Hepatocyte (in vitro differentiated cells): ENCODE results near the gene NDUFA8. TPM values are rescaled to one million over a fixed set of nuclear protein-coding genes. Genes with fewer than 3 reads are reported as not detected.

Experiments used
- DNase-seq: peaks from one replicate; pipeline ENCODE4 v3.0.0-alpha.2; 2016; ENCODE audit warnings: low spot score
- H2AFZ ChIP-seq: fragments of 200-600 bp; sonication (generic); 2 replicates; pipeline ENCODE4 v1.6.0; 2016; ENCODE audit warnings: antibody characterized with exemption, mild to moderate bottlenecking
- H3K27ac ChIP-seq: fragments of 200-600 bp; sonication (generic); 2 replicates; pipeline ENCODE4 v1.5.1; 2016; ENCODE audit warnings: mild to moderate bottlenecking
- H3K27me3 ChIP-seq: fragments of 200-600 bp; sonication (generic); 2 replicates; pipeline ENCODE4 v1.6.1; 2016
- H3K36me3 ChIP-seq: fragments of 200-600 bp; sonication (generic); replicated peaks from 2 replicates; pipeline ENCODE4 v1.5.1; 2016; ENCODE audit warnings: low read depth; ENCODE audit not compliant: insufficient read depth
- H3K4me1 ChIP-seq: fragments of 200-600 bp; sonication (generic); 2 replicates; pipeline ENCODE4 v1.5.1; 2016; ENCODE audit warnings: mild to moderate bottlenecking, moderate library complexity; ENCODE audit not compliant: insufficient read depth
- H3K4me2 ChIP-seq: fragments of 200-600 bp; sonication (generic); 2 replicates; pipeline ENCODE4 v1.6.0; 2016
- H3K4me3 ChIP-seq: fragments of 200-600 bp; sonication (generic); 2 replicates; pipeline ENCODE4 v1.5.1; 2016; ENCODE audit warnings: mild to moderate bottlenecking
- H3K79me2 ChIP-seq: fragments of 200-600 bp; sonication (generic); 2 replicates; pipeline ENCODE4 v1.6.0; 2017; ENCODE audit warnings: mild to moderate bottlenecking
- H3K9me2 ChIP-seq: fragments of 200-600 bp; sonication (generic); replicated peaks from 2 replicates; pipeline ENCODE4 v1.6.0; 2017; ENCODE audit warnings: mild to moderate bottlenecking; ENCODE audit not compliant: insufficient read depth
- H3K9me3 ChIP-seq: fragments of 200-600 bp; sonication (generic); 2 replicates; pipeline ENCODE4 v1.5.1; 2016; ENCODE audit warnings: low read depth, mild to moderate bottlenecking
- H4K20me1 ChIP-seq: fragments of 200-600 bp; sonication (generic); 2 replicates; pipeline ENCODE4 v1.6.0; 2016; ENCODE audit warnings: mild to moderate bottlenecking; ENCODE audit not compliant: insufficient read depth, poor library complexity, severe bottlenecking
- CTCF ChIP-seq: fragments of 200-600 bp; sonication (generic); IDR thresholded peaks from 2 replicates; pipeline ENCODE4 v1.5.1; 2016; ENCODE audit warnings: antibody characterized with exemption, mild to moderate bottlenecking; ENCODE audit not compliant: poor library complexity
- EZH2 ChIP-seq: fragments of 200-600 bp; sonication (generic); IDR thresholded peaks from 2 replicates; pipeline ENCODE4 v1.6.1; 2016; ENCODE audit warnings: antibody characterized with exemption, mild to moderate bottlenecking, borderline replicate concordance
- EZH2phosphoT487 ChIP-seq: fragments of 200-600 bp; sonication (generic); IDR thresholded peaks from one replicate; pipeline ENCODE4 v1.6.1; 2018; ENCODE audit warnings: antibody characterized with exemption, mild to moderate bottlenecking, low read depth, moderate library complexity; ENCODE audit not compliant: unreplicated experiment, severe bottlenecking
- WGBS: methylation state at CpG from one replicate; pipeline ENCODE4 v1.1.6; 2016; ENCODE audit warnings: low lambda C conversion rate; ENCODE audit errors: missing lambda C conversion rate; 5-methylcytosine and 5-hydroxymethylcytosine counted together
- polyA plus RNA-seq: library from polyadenylated mRNA; unstranded; fragments of >200 nt; fragmentation: Nextera tagmentation; extraction: Ambion mirVana; gene quantifications from 2 replicates; pipeline ENCODE4 v1.2.1, GENCODE V29; 2016
- total RNA-seq: library from RNA; depleted of rRNA; stranded (reverse); fragments of >200 nt; gene quantifications from 2 replicates; pipeline ENCODE4 v1.2.3, GENCODE V29; 2014

Gene NDUFA8
- total and polyA plus RNA-seq, 2 experiments from 2014 or later: 46.4 to 113 TPM

GRCh38 chr9:122188369-122188768 is 28.8 kb upstream of the NDUFA8 start:
- Histone ChIP-seq H3K9me3 (no peaks in the 10 kb centered on the region), H3K4me3 (no peak overlapping the region), H3K27me3 (peaks cover 8% of the 10 kb centered on the region), H3K9me2 (no peaks in the 10 kb centered on the region), H3K27ac (no peak overlapping the region), H4K20me1 (no peaks in the 10 kb centered on the region), H3K36me3 (no peaks in the 10 kb centered on the region), H3K4me2 (no peak overlapping the region), H3K4me1 (no peaks in the 10 kb centered on the region), H2AFZ (no peak overlapping the region), H3K79me2 (no peaks in the 10 kb centered on the region)
- DNase-seq: no peak
- WGBS: 95% methylated on average over 6 of the region's 6 CpGs
- TF ChIP-seq CTCF: no peak
- no peak for TF ChIP-seq EZH2
- no peak for TF ChIP-seq EZH2phosphoT487

- Histone ChIP-seq H3K9me2 (no peaks in the 10 kb centered on the region), H3K4me3 (no peak overlapping the region), H3K4me1 (no peaks in the 10 kb centered on the region), H3K27ac (no peak overlapping the region), H3K9me3 (no peaks in the 10 kb centered on the region), H3K27me3 (peaks cover 9% of the 10 kb centered on the region), H2AFZ (no peak overlapping the region), H3K79me2 (no peaks in the 10 kb centered on the region), H4K20me1 (no peaks in the 10 kb centered on the region), H3K4me2 (no peak overlapping the region), H3K36me3 (no peaks in the 10 kb centered on the region)
- no peak for DNase-seq
- TF ChIP-seq CTCF: no peak
- no peak for TF ChIP-seq EZH2phosphoT487
- no peak for TF ChIP-seq EZH2
- 75% methylated on average over 8 of the region's 8 CpGs for WGBS
These were observed 27.3 kb upstream of the NDUFA8 start for GRCh38 chr9:122186777-122187470.

- no peaks in the 10 kb centered on the region for H3K9me2 ChIP-seq
- no peaks in the 10 kb centered on the region for H3K36me3 ChIP-seq
- no peaks in the 10 kb centered on the region for H3K4me1 ChIP-seq
- H2AFZ ChIP-seq: no peak overlapping the region
- H3K9me3 ChIP-seq: no peaks in the 10 kb centered on the region
- H3K27ac ChIP-seq: no peak overlapping the region
- H3K79me2 ChIP-seq: no peaks in the 10 kb centered on the region
- no peak for DNase-seq
- no peak overlapping the region for H3K4me2 ChIP-seq
- no peaks in the 10 kb centered on the region for H4K20me1 ChIP-seq
- no peak overlapping the region for H3K4me3 ChIP-seq
- WGBS: 83% methylated on average over 5 of the region's 5 CpGs
- peaks cover 9% of the 10 kb centered on the region for H3K27me3 ChIP-seq
- TF ChIP-seq EZH2 (no peak), EZH2phosphoT487 (no peak), CTCF (no peak)
These were observed 26.7 kb upstream of the NDUFA8 start for GRCh38 chr9:122186301-122186700.

GRCh38 chr9:122184551-122184950 is 25.0 kb upstream of the NDUFA8 start:
- Histone ChIP-seq H3K36me3 (no peaks in the 10 kb centered on the region), H3K4me3 (no peak overlapping the region), H3K27me3 (peaks cover 9% of the 10 kb centered on the region), H3K27ac (no peak overlapping the region), H3K9me2 (no peaks in the 10 kb centered on the region), H3K4me1 (peaks cover 5% of the 10 kb centered on the region), H3K4me2 (no peak overlapping the region), H3K9me3 (no peaks in the 10 kb centered on the region), H3K79me2 (no peaks in the 10 kb centered on the region), H4K20me1 (no peaks in the 10 kb centered on the region), H2AFZ (no peak overlapping the region)
- 82% methylated on average over 1 of the region's 1 CpG for WGBS
- no peak for DNase-seq
- TF ChIP-seq EZH2 (no peak), CTCF (no peak), EZH2phosphoT487 (no peak)
